ENCODE data around the gene OPRL1.

OPRL1 gene

GRCh38 chr20:64063389-64064144, 16.3 kb upstream of the OPRL1 start (continued):
- TF ChIP-seq, protein P1, sequence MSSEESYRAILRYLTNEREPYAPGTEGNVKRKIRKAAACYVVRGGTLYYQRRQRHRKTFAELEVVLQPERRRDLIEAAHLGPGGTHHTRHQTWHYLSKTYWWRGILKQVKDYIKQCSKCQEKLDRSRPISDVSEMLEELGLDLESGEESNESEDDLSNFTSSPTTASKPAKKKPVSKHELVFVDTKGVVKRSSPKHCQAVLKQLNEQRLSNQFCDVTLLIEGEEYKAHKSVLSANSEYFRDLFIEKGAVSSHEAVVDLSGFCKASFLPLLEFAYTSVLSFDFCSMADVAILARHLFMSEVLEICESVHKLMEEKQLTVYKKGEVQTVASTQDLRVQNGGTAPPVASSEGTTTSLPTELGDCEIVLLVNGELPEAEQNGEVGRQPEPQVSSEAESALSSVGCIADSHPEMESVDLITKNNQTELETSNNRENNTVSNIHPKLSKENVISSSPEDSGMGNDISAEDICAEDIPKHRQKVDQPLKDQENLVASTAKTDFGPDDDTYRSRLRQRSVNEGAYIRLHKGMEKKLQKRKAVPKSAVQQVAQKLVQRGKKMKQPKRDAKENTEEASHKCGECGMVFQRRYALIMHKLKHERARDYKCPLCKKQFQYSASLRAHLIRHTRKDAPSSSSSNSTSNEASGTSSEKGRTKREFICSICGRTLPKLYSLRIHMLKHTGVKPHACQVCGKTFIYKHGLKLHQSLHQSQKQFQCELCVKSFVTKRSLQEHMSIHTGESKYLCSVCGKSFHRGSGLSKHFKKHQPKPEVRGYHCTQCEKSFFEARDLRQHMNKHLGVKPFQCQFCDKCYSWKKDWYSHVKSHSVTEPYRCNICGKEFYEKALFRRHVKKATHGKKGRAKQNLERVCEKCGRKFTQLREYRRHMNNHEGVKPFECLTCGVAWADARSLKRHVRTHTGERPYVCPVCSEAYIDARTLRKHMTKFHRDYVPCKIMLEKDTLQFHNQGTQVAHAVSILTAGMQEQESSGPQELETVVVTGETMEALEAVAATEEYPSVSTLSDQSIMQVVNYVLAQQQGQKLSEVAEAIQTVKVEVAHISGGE (tag by site-specific recombination; conservative IDR thresholded peaks at IDR 0.05; ENCODE audit: low read depth), result 0 out of 2 replicates have a peak, but pooled peaks have one; percentile 14
- TF ChIP-seq ZNF624 (tag by site-specific recombination; IDR thresholded peaks at IDR 0.05) (no peak), ZNF10 (tag by site-specific recombination; IDR thresholded peaks at IDR 0.05) (no peak), ZNF768 (tag by site-specific recombination; IDR thresholded peaks at IDR 0.05) (no peak), ZNF423 (tag by site-specific recombination; IDR thresholded peaks at IDR 0.05) (no peak), ZNF202 (tag by site-specific recombination; IDR thresholded peaks at IDR 0.05; ENCODE audit: borderline replicate concordance) (no peak), ZNF302 (tag by site-specific recombination; IDR thresholded peaks at IDR 0.05; ENCODE audit: low read depth) (no peak), ZNF23 (tag by site-specific recombination; IDR thresholded peaks at IDR 0.05; ENCODE audit: borderline replicate concordance) (no peak), ZNF350 (tag by site-specific recombination; IDR thresholded peaks at IDR 0.05) (no peak), ZNF155 (tag by site-specific recombination; IDR thresholded peaks at IDR 0.05) (no peak), HOXD13 (CRISPR knock-in tag; IDR thresholded peaks at IDR 0.05; ENCODE audit: borderline replicate concordance) (no peak), ZNF48 (tag by site-specific recombination; IDR thresholded peaks at IDR 0.05) (no peak), ZNF585B (tag by site-specific recombination; IDR thresholded peaks at IDR 0.05) (no peak), ZNF404 (tag by site-specific recombination; IDR thresholded peaks at IDR 0.05) (no peak), ZNF830 (tag by site-specific recombination; IDR thresholded peaks at IDR 0.05; ENCODE audit: low read depth) (no peak), ZNF214 (tag by site-specific recombination; IDR thresholded peaks at IDR 0.05; ENCODE audit: borderline replicate concordance) (no peak), ZNF670 (tag by site-specific recombination; IDR thresholded peaks at IDR 0.05; ENCODE audit: low read depth) (no peak), ZNF146 (tag by site-specific recombination; IDR thresholded peaks at IDR 0.05) (no peak), EGR2 (tag by site-specific recombination; IDR thresholded peaks at IDR 0.05; ENCODE audit: low read depth) (peak; percentile 67)
- TF ChIP-seq, protein P2, sequence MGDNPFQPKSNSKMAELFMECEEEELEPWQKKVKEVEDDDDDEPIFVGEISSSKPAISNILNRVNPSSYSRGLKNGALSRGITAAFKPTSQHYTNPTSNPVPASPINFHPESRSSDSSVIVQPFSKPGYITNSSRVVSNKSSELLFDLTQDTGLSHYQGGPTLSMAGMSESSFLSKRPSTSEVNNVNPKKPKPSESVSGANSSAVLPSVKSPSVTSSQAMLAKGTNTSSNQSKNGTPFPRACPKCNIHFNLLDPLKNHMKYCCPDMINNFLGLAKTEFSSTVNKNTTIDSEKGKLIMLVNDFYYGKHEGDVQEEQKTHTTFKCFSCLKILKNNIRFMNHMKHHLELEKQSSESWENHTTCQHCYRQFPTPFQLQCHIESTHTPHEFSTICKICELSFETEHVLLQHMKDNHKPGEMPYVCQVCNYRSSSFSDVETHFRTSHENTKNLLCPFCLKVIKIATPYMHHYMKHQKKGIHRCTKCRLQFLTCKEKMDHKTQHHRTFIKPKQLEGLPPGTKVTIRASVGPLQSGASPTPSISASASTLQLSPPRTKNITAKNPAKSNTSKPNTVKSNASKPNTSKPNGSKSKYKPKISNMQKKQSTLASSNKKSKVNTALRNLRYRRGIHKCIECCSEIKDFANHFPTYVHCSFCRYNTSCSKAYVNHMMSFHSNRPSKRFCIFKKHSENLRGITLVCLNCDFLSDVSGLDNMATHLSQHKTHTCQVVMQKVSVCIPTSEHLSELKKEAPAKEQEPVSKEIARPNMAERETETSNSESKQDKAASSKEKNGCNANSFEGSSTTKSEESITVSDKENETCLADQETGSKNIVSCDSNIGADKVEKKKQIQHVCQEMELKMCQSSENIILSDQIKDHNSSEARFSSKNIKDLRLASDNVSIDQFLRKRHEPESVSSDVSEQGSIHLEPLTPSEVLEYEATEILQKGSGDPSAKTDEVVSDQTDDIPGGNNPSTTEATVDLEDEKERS (tag by site-specific recombination; IDR thresholded peaks at IDR 0.05), result no peak
- TF ChIP-seq, protein P3, sequence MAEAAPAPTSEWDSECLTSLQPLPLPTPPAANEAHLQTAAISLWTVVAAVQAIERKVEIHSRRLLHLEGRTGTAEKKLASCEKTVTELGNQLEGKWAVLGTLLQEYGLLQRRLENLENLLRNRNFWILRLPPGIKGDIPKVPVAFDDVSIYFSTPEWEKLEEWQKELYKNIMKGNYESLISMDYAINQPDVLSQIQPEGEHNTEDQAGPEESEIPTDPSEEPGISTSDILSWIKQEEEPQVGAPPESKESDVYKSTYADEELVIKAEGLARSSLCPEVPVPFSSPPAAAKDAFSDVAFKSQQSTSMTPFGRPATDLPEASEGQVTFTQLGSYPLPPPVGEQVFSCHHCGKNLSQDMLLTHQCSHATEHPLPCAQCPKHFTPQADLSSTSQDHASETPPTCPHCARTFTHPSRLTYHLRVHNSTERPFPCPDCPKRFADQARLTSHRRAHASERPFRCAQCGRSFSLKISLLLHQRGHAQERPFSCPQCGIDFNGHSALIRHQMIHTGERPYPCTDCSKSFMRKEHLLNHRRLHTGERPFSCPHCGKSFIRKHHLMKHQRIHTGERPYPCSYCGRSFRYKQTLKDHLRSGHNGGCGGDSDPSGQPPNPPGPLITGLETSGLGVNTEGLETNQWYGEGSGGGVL (tag by site-specific recombination; IDR thresholded peaks at IDR 0.05), result no peak
- TF ChIP-seq, protein P4, sequence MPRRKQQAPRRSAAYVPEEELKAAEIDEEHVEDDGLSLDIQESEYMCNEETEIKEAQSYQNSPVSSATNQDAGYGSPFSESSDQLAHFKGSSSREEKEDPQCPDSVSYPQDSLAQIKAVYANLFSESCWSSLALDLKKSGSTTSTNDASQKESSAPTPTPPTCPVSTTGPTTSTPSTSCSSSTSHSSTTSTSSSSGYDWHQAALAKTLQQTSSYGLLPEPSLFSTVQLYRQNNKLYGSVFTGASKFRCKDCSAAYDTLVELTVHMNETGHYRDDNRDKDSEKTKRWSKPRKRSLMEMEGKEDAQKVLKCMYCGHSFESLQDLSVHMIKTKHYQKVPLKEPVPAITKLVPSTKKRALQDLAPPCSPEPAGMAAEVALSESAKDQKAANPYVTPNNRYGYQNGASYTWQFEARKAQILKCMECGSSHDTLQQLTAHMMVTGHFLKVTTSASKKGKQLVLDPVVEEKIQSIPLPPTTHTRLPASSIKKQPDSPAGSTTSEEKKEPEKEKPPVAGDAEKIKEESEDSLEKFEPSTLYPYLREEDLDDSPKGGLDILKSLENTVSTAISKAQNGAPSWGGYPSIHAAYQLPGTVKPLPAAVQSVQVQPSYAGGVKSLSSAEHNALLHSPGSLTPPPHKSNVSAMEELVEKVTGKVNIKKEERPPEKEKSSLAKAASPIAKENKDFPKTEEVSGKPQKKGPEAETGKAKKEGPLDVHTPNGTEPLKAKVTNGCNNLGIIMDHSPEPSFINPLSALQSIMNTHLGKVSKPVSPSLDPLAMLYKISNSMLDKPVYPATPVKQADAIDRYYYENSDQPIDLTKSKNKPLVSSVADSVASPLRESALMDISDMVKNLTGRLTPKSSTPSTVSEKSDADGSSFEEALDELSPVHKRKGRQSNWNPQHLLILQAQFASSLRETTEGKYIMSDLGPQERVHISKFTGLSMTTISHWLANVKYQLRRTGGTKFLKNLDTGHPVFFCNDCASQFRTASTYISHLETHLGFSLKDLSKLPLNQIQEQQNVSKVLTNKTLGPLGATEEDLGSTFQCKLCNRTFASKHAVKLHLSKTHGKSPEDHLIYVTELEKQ (tag by site-specific recombination; IDR thresholded peaks at IDR 0.05; ENCODE audit: borderline replicate concordance), result no peak
- TF ChIP-seq, protein P5, sequence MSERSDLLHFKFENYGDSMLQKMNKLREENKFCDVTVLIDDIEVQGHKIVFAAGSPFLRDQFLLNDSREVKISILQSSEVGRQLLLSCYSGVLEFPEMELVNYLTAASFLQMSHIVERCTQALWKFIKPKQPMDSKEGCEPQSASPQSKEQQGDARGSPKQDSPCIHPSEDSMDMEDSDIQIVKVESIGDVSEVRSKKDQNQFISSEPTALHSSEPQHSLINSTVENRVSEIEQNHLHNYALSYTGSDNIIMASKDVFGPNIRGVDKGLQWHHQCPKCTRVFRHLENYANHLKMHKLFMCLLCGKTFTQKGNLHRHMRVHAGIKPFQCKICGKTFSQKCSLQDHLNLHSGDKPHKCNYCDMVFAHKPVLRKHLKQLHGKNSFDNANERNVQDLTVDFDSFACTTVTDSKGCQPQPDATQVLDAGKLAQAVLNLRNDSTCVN (tag by site-specific recombination; optimal IDR thresholded peaks at IDR 0.05), result peak; percentile 56
- TF ChIP-seq, protein P6, sequence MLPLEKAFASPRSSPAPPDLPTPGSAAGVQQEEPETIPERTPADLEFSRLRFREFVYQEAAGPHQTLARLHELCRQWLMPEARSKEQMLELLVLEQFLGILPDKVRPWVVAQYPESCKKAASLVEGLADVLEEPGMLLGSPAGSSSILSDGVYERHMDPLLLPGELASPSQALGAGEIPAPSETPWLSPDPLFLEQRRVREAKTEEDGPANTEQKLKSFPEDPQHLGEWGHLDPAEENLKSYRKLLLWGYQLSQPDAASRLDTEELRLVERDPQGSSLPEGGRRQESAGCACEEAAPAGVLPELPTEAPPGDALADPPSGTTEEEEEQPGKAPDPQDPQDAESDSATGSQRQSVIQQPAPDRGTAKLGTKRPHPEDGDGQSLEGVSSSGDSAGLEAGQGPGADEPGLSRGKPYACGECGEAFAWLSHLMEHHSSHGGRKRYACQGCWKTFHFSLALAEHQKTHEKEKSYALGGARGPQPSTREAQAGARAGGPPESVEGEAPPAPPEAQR (tag by site-specific recombination; IDR thresholded peaks at IDR 0.05), result peak; percentile 39; the same call in 1 of the 2 replicates

All from HEK293 (cell line).